ENCODE measurements around the gene MFGE8. TPM values are rescaled to one million over a fixed set of nuclear protein-coding genes. Genes with fewer than 3 reads are reported as not detected.

MFGE8 gene
- total RNA-seq, 1 donor from 2014 or later: 513 TPM

DNA sequence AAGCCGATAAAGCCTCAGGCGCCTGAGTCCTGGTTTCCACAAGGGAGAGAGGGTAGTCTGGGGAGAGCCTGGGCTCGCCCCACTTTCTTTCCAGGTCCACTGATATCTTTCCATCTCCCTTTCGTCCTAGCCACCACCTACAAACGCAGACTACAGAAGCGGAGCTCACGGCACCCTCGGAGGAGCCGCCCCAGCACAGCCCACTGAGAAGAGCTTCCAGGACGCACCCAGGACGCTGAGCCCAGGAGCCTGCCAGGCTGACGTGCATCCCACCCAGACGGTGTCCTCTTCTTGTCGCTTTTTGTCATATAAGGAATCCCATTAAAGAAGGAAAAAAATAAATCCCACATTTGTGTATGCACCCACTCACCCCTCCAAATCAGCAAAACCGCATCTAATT is 38.9 kb downstream of the MFGE8 start:
- Histone ChIP-seq H3K4me1 (no peaks in the 10 kb centered on the region), H3K9me3 (no peaks in the 10 kb centered on the region), H3K27ac (no peak overlapping the region), H3K36me3 (no peaks in the 10 kb centered on the region), H3K4me3 (no peak overlapping the region), H3K27me3 (no peaks in the 10 kb centered on the region)
- no peak for TF ChIP-seq POLR2AphosphoS5 (IDR thresholded peaks at IDR 0.05; ENCODE audit: insufficient read depth in 1 of 2, low read depth in 1 of 2)
- no peak for TF ChIP-seq CTCF (IDR thresholded peaks at IDR 0.05)
- no peak for TF ChIP-seq POLR2A (IDR thresholded peaks at IDR 0.05)
- no peak for DNase-seq (ENCODE audit: extremely low spot score in 2 of 2)
- intact Hi-C loops (cut with DNase I): no loop called here

GRCh38 chr15:88873786-88874185 is 39.4 kb downstream of the MFGE8 start:
- Histone ChIP-seq H3K4me3 (no peak overlapping the region), H3K36me3 (no peaks in the 10 kb centered on the region), H3K4me1 (no peaks in the 10 kb centered on the region), H3K27ac (no peak overlapping the region), H3K27me3 (no peaks in the 10 kb centered on the region), H3K9me3 (no peaks in the 10 kb centered on the region)
- intact Hi-C loops (cut with DNase I): no loop called here
- TF ChIP-seq POLR2A (IDR thresholded peaks at IDR 0.05) (no peak), POLR2AphosphoS5 (IDR thresholded peaks at IDR 0.05; ENCODE audit: insufficient read depth in 1 of 2, low read depth in 1 of 2) (no peak), CTCF (IDR thresholded peaks at IDR 0.05) (no peak)
- DNase-seq (ENCODE audit: extremely low spot score in 2 of 2): no peak

- H3K27me3 ChIP-seq: no peaks in the 10 kb centered on the region
- intact Hi-C loops (cut with DNase I): no loop called here
Observed at GRCh38 chr15:88872706-88873105, 40.5 kb downstream of the MFGE8 start.

GRCh38 chr15:88872106-88872505 is 41.1 kb downstream of the MFGE8 start:
- TF ChIP-seq POLR2AphosphoS5 (IDR thresholded peaks at IDR 0.05; ENCODE audit: insufficient read depth in 1 of 2, low read depth in 1 of 2) (no peak), CTCF (IDR thresholded peaks at IDR 0.05) (no peak), POLR2A (IDR thresholded peaks at IDR 0.05) (no peak)
- Histone ChIP-seq H3K36me3 (no peaks in the 10 kb centered on the region), H3K27ac (no peak overlapping the region), H3K9me3 (no peaks in the 10 kb centered on the region), H3K27me3 (no peaks in the 10 kb centered on the region), H3K4me3 (no peak overlapping the region), H3K4me1 (no peaks in the 10 kb centered on the region)
- no peak for DNase-seq (ENCODE audit: extremely low spot score in 2 of 2)
- intact Hi-C loops (cut with DNase I): no loop called here

More at GRCh38 chr15:88872706-88873105, 40.5 kb downstream of the MFGE8 start:
- TF ChIP-seq CTCF (IDR thresholded peaks at IDR 0.05): no peak
- no peak for TF ChIP-seq POLR2AphosphoS5 (IDR thresholded peaks at IDR 0.05; ENCODE audit: insufficient read depth in 1 of 2, low read depth in 1 of 2)
- no peak for TF ChIP-seq POLR2A (IDR thresholded peaks at IDR 0.05)
- no peak for DNase-seq (ENCODE audit: extremely low spot score in 2 of 2)
- H3K9me3 ChIP-seq: no peaks in the 10 kb centered on the region
- H3K36me3 ChIP-seq: no peaks in the 10 kb centered on the region
- H3K4me3 ChIP-seq: no peak overlapping the region
- no peak overlapping the region for H3K27ac ChIP-seq
- H3K4me1 ChIP-seq: no peaks in the 10 kb centered on the region

DNA sequence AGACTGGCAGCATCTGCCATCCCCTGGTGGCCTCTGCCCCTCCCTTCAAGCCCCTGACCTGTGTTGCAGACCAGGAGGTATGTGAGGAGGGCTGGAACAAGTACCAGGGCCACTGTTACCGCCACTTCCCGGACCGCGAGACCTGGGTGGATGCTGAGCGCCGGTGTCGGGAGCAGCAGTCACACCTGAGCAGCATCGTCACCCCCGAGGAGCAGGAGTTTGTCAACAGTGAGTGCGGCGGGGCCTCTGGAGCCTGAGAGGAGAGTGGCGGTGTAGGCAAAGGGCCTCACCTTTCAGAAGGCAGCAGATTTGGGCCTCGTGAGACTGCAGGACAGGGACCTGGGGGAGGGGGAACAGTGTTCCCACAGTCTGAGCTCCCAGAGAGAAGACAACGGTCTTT is 41.9 kb downstream of the MFGE8 start:
- TF ChIP-seq CTCF (IDR thresholded peaks at IDR 0.05) (no peak), POLR2A (IDR thresholded peaks at IDR 0.05) (no peak), POLR2AphosphoS5 (IDR thresholded peaks at IDR 0.05; ENCODE audit: insufficient read depth in 1 of 2, low read depth in 1 of 2) (no peak)
- intact Hi-C loops (cut with DNase I): no loop called here
- H3K36me3 ChIP-seq: no peaks in the 10 kb centered on the region
- H3K27me3 ChIP-seq: no peaks in the 10 kb centered on the region
- H3K27ac ChIP-seq: no peak overlapping the region
- DNase-seq (ENCODE audit: extremely low spot score in 2 of 2): no peak
- no peaks in the 10 kb centered on the region for H3K4me1 ChIP-seq
- no peaks in the 10 kb centered on the region for H3K9me3 ChIP-seq
- H3K4me3 ChIP-seq: no peak overlapping the region
